H1 (cell line): ENCODE results near the gene ACTR5. TPM values are rescaled to one million over a fixed set of nuclear protein-coding genes. Genes with fewer than 3 reads are reported as not detected.

Source experiments
- CTCF ChIA-PET: fragments of 300-600 bp; sonication (Branson Sonifier 250); formaldehyde crosslinking; loops from one replicate; lab custom pipeline; 2021; ENCODE audit not compliant: partially characterized antibody; lab: Charles Lee
- POLR2A ChIA-PET: fragments of 300-600 bp; sonication (Branson Sonifier 250); formaldehyde crosslinking; loops from one replicate; lab custom pipeline; 2021; ENCODE audit warnings: inconsistent platforms; ENCODE audit not compliant: partially characterized antibody; lab: Charles Lee
- DNase-seq, 2 experiments: peaks; one replicate each; pipeline versions ENCODE4 v3.0.0 to v3.0.0-alpha.2; 2010 to 2022; ENCODE audit warnings: low spot score in 2 of 2, low read depth in 1 of 2, mixed read lengths in 1 of 2
- FAIRE-seq: peaks from 2 replicates; lab custom pipeline; 2011; peaks lifted over from hg19 to GRCh38; lab: Jason Lieb, UNC
- H2AFZ ChIP-seq: 2 replicates; pipeline ENCODE4 v1.8.1; 2012; ENCODE audit warnings: low read length, inconsistent platforms
- H2AK5ac ChIP-seq: 2 replicates; pipeline ENCODE4 v1.6.1; 2013; ENCODE audit warnings: low read depth, low read length
- H2BK120ac ChIP-seq: replicated peaks from 2 replicates; pipeline ENCODE3; 2013; ENCODE audit warnings: low read depth, low read length, inconsistent platforms
- H2BK12ac ChIP-seq: 2 replicates; pipeline ENCODE4 v1.6.1; 2013; ENCODE audit warnings: low read depth, low read length
- H2BK15ac ChIP-seq: 2 replicates; pipeline ENCODE4 v1.6.1; 2013; ENCODE audit warnings: low read length
- H2BK20ac ChIP-seq: 2 replicates; pipeline ENCODE4 v1.6.1; 2013; ENCODE audit warnings: low read length
- H2BK5ac ChIP-seq: 2 replicates; pipeline ENCODE4 v1.6.1; 2013; ENCODE audit warnings: low read depth, low read length
- H3K14ac ChIP-seq: 2 replicates; pipeline ENCODE4 v1.6.1; 2013; ENCODE audit warnings: inconsistent platforms; ENCODE audit not compliant: insufficient read length
- H3K18ac ChIP-seq: 2 replicates; pipeline ENCODE4 v1.6.1; 2013; ENCODE audit warnings: low read length; ENCODE audit errors: extremely low read depth
- H3K23ac ChIP-seq: 2 replicates; pipeline ENCODE4 v1.6.1; 2013; ENCODE audit warnings: inconsistent platforms; ENCODE audit not compliant: insufficient read length
- H3K23me2 ChIP-seq: 2 replicates; pipeline ENCODE4 v1.6.1; 2013; ENCODE audit warnings: low read depth, low read length
- H3K27ac ChIP-seq: 2 replicates; pipeline ENCODE4 v1.6.1; 2011; ENCODE audit warnings: low read depth, low read length, inconsistent platforms
- H3K27me3 ChIP-seq, 4 experiments: replicated peaks in 1 of 4; 1 replicate in 1 of 4; 2 replicates in 3 of 4; pipeline versions ENCODE4 v1.6.1 to v1.8.1; 2011 to 2013; ENCODE audit warnings: low read length in 3 of 4, mild to moderate bottlenecking in 3 of 4, inconsistent platforms in 2 of 4, mixed read lengths in 2 of 4, moderate library complexity in 1 of 4; ENCODE audit not compliant: control insufficient read depth in 3 of 4, insufficient read depth in 3 of 4; ENCODE audit errors: extremely low read depth in 1 of 4
- H3K36me3 ChIP-seq, 4 experiments: 2 replicates each; pipeline versions ENCODE4 v1.6.1 to v1.8.1; 2011 to 2013; ENCODE audit warnings: mild to moderate bottlenecking in 4 of 4, low read length in 3 of 4, moderate library complexity in 2 of 4, control low read depth in 1 of 4, inconsistent platforms in 1 of 4; ENCODE audit not compliant: insufficient read depth in 4 of 4, control insufficient read depth in 2 of 4
- H3K4ac ChIP-seq: replicated peaks from 2 replicates; pipeline ENCODE3; 2013; ENCODE audit warnings: low read length, low read depth, mixed read lengths, inconsistent platforms; ENCODE audit not compliant: insufficient read length
- H3K4me1 ChIP-seq, 4 experiments: replicated peaks in 1 of 4; 1 replicate in 1 of 4; 2 replicates in 3 of 4; pipeline versions ENCODE4 v1.6.1 to v1.8.1; 2011 to 2013; ENCODE audit warnings: low read length in 3 of 4, inconsistent platforms in 2 of 4, mixed read lengths in 1 of 4; ENCODE audit not compliant: insufficient read depth in 4 of 4, control insufficient read depth in 3 of 4
- H3K4me2 ChIP-seq, 2 experiments: 2 replicates each; pipeline versions ENCODE4 v1.6.1 to v1.8.1; 2011 to 2013; ENCODE audit warnings: low read depth in 2 of 2, low read length in 2 of 2, control low read depth in 1 of 2, inconsistent platforms in 1 of 2, mild to moderate bottlenecking in 1 of 2; ENCODE audit not compliant: insufficient read depth in 1 of 2
- H3K4me3 ChIP-seq, 4 experiments: fragments of 200-600, 300-600 bp in 1 of 4; sonication (generic), shearing (Covaris generic), sonication (Bioruptor Twin) in 1 of 4; 2 replicates each; pipeline versions ENCODE4 v1.5.1 to v1.8.1; 2011 to 2016; ENCODE audit warnings: low read length in 4 of 4, low read depth in 3 of 4, control low read depth in 2 of 4, inconsistent platforms in 2 of 4, mild to moderate bottlenecking in 2 of 4, mixed read lengths in 1 of 4, moderate library complexity in 1 of 4; ENCODE audit not compliant: insufficient read depth in 2 of 4; ENCODE audit errors: extremely low read depth in 1 of 4
- H3K56ac ChIP-seq: replicated peaks from 2 replicates; pipeline ENCODE3; 2013; ENCODE audit warnings: low read depth, mild to moderate bottlenecking, mixed read lengths, low read length, inconsistent platforms; ENCODE audit not compliant: insufficient read length
- H3K79me1 ChIP-seq: 2 replicates; pipeline ENCODE4 v1.6.1; 2013; ENCODE audit warnings: low read depth, low read length, control low read depth
- H3K79me2 ChIP-seq, 2 experiments: 2 replicates each; pipeline versions ENCODE4 v1.6.1 to v1.8.1; 2012 to 2013; ENCODE audit warnings: low read length in 2 of 2, mild to moderate bottlenecking in 2 of 2, inconsistent platforms in 1 of 2; ENCODE audit not compliant: insufficient read depth in 2 of 2, control insufficient read depth in 1 of 2
- H3K9ac ChIP-seq, 4 experiments: replicated peaks in 1 of 4; 1 replicate in 1 of 4; 2 replicates in 3 of 4; pipeline versions ENCODE4 v1.6.1 to v1.8.1; 2011 to 2013; ENCODE audit warnings: low read depth in 3 of 4, low read length in 3 of 4, control low read depth in 2 of 4, mild to moderate bottlenecking in 2 of 4, moderate library complexity in 2 of 4, inconsistent platforms in 1 of 4; ENCODE audit errors: extremely low read depth in 1 of 4
- H3K9me3 ChIP-seq, 2 experiments: 2 replicates each; pipeline versions ENCODE4 v1.6.1 to v1.8.1; 2012 to 2013; ENCODE audit warnings: mild to moderate bottlenecking in 2 of 2, moderate library complexity in 2 of 2, control low read depth in 1 of 2, inconsistent platforms in 1 of 2, low read depth in 1 of 2, low read length in 1 of 2, mixed read lengths in 1 of 2; ENCODE audit not compliant: insufficient read depth in 2 of 2
- H4K20me1 ChIP-seq, 2 experiments: replicated peaks in 1 of 2; 2 replicates each; pipeline versions ENCODE3 to v1.8.1; 2011 to 2013; ENCODE audit warnings: inconsistent platforms in 2 of 2, low read length in 2 of 2, mild to moderate bottlenecking in 1 of 2; ENCODE audit not compliant: insufficient read depth in 2 of 2, control insufficient read depth in 1 of 2
- H4K5ac ChIP-seq: 2 replicates; pipeline ENCODE4 v1.6.1; 2013; ENCODE audit warnings: low read length, low read depth, mixed read lengths, inconsistent platforms; ENCODE audit not compliant: insufficient read length
- H4K8ac ChIP-seq: 2 replicates; pipeline ENCODE4 v1.8.0; 2013; ENCODE audit warnings: mild to moderate bottlenecking, moderate library complexity, low read length, inconsistent platforms; ENCODE audit not compliant: insufficient read depth; ENCODE audit errors: extremely low read depth
- H4K91ac ChIP-seq: replicated peaks from 2 replicates; pipeline ENCODE3; 2013; ENCODE audit warnings: low read length, mixed read lengths, inconsistent platforms; ENCODE audit not compliant: insufficient read length
- CTCF ChIP-seq, 3 experiments: IDR thresholded peaks; 1 replicate in 2 of 3; 2 replicates in 1 of 3; pipeline versions ENCODE4 v1.5.1 to v1.6.1; 2011; ENCODE audit warnings: low read length in 3 of 3, mild to moderate bottlenecking in 3 of 3, inconsistent platforms in 2 of 3, low read depth in 1 of 3, moderate library complexity in 1 of 3; ENCODE audit not compliant: insufficient read depth in 1 of 3; ENCODE audit errors: control extremely low read depth in 1 of 3
- E2F6 ChIP-seq: IDR thresholded peaks from 2 replicates; pipeline ENCODE4 v1.6.1; 2012; ENCODE audit warnings: inconsistent platforms
- EZH2 ChIP-seq: fragments of 200-600 bp; sonication (generic); IDR thresholded peaks from 2 replicates; pipeline ENCODE4 v1.7.1; 2012; ENCODE audit warnings: low read depth, mild to moderate bottlenecking, moderate library complexity, low read length, inconsistent platforms; ENCODE audit not compliant: severe bottlenecking
- HDAC2 ChIP-seq, 2 experiments: fragments of 300-600 bp in 1 of 2; sonication (generic) in 1 of 2; IDR thresholded peaks; 2 replicates each; pipeline ENCODE4 v1.6.1; 2011 to 2012; ENCODE audit warnings: low read depth in 2 of 2, low read length in 2 of 2, mild to moderate bottlenecking in 2 of 2, moderate library complexity in 2 of 2, borderline replicate concordance in 1 of 2, inconsistent platforms in 1 of 2
- MAX ChIP-seq: IDR thresholded peaks from 2 replicates; pipeline ENCODE4 v1.6.1; 2012; ENCODE audit warnings: inconsistent platforms
- WGBS, 2 experiments: shearing (Covaris generic) in 1 of 2; methylation state at CpG; one replicate each; pipeline versions ENCODE4 v1.1.6 to v1.1.7; 2013 to 2015; ENCODE audit warnings: low lambda C conversion rate in 2 of 2, mixed read lengths in 2 of 2, inconsistent platforms in 1 of 2, low coverage in 1 of 2, missing lambda C conversion rate in 1 of 2; ENCODE audit not compliant: insufficient replicate concordance in 2 of 2, insufficient coverage in 1 of 2, insufficient read length in 1 of 2; ENCODE audit errors: extremely low coverage in 1 of 2, missing lambda C conversion rate in 1 of 2; 5-methylcytosine and 5-hydroxymethylcytosine counted together
- polyA plus RNA-seq, 7 experiments: library from polyadenylated mRNA; depleted of rRNA in 3 of 7; stranded (reverse) in 5 of 7; unstranded in 2 of 7; fragments of >200 nt in 5 of 7; fragments of 200-250 nt in 2 of 7; gene quantifications; 1 replicate in 5 of 7; 2 replicates in 1 of 7; 4 replicates in 1 of 7; pipeline versions ENCODE4 v1.2.1 to v1.2.3, GENCODE V29; 2011 to 2013; ENCODE audit warnings: missing spikeins in 2 of 7, mixed read lengths in 2 of 7
- total RNA-seq: library from RNA; stranded (reverse); fragmentation: NEBNext Ultra II Directional; extraction: Animal tissue kit (Norgen Biotek cat#: 25700); gene quantifications from 2 replicates; pipeline ENCODE4 v1.2.1, GENCODE V29; 2021

ACTR5 gene
- total and polyA plus RNA-seq, 2 of the 8 experiments (the other 6 are each of a cell fraction or from before 2014, with no cell fraction given): 10.4 to 14.4 TPM

- Histone ChIP-seq H3K27me3 (peaks cover 4 to 25% (median 17%) of the 10 kb centered on the region in 4 experiments; a peak in 6 of 7 replicates), H3K23me2 (peaks cover 18% of the 10 kb centered on the region; the same call in 1 of the 2 replicates), H3K27ac (no peak overlapping the region), H2BK15ac (no peak overlapping the region), H2BK20ac (no peak overlapping the region), H3K4me3 (peak overlapping the region; percentile 62 to 87 (median 63)), H3K79me2 (no peaks in the 10 kb centered on the region), H2BK12ac (no peak overlapping the region), H2AK5ac (no peak overlapping the region), H3K9ac (peak overlapping the region in 2 of 4 experiments; percentile 20 to 37; a peak in 3 of 7 replicates), H4K91ac (peak overlapping the region; percentile 9), H3K4ac (no peak overlapping the region), H3K56ac (no peak overlapping the region), H2BK120ac (no peak overlapping the region), H2AFZ (no peak overlapping the region; the same call in 1 of the 2 replicates), H2BK5ac (no peak overlapping the region), H3K36me3 (no peaks in the 10 kb centered on the region), H3K23ac (no peak overlapping the region), H4K5ac (no peak overlapping the region), H3K79me1 (no peaks in the 10 kb centered on the region; the same call in 1 of the 2 replicates), H4K20me1 (peaks cover 0 to 2% of the 10 kb centered on the region in 2 experiments), H3K14ac (no peak overlapping the region), H4K8ac (peak overlapping the region; percentile 46; the same call in 1 of the 2 replicates), H3K18ac (peak overlapping the region; percentile 60), H3K4me1 (peaks cover 13 to 18% (median 15%) of the 10 kb centered on the region in 4 experiments), H3K9me3 (no peaks in the 10 kb centered on the region), H3K4me2 (peak overlapping the region; percentile 83 to 87)
- FAIRE-seq (no peak), DNase-seq (peak in 1 of 2 experiments; percentile 74)
- CTCF ChIA-PET: interaction anchor here (0.6 to 4.3 kb wide), 17 partner anchors 10 to 123 kb away, joined by 3 to 18 read pairs (median 5); partner anchors contain the start of gene FAM83D
- POLR2A ChIA-PET: interaction anchor here (0.7 to 2.8 kb wide), 17 partner anchors 10 to 156 kb away, joined by 3 to 18 read pairs (median 4); partner anchors contain the start of genes ACTR5, DHX35 and FAM83D
- whole genome bisulfite sequencing, 2 experiments: 3% methylated on average over 37 of the region's 81 CpGs; no CpG with 5 or more reads in 1 of the 2 experiments
- peak in 2 of 3 experiments; percentile 4 to 19; a peak in 2 of 4 replicates for TF ChIP-seq CTCF (IDR thresholded peaks at IDR 0.05; ENCODE audit: control extremely low read depth in 1 of 3, insufficient read depth in 1 of 3, low read depth in 1 of 3, low read length in 3 of 3)
- TF ChIP-seq E2F6: 0 out of 2 replicates have a peak, but pooled peaks have one; percentile 27
- peak; percentile 5; the same call in 1 of the 2 replicates for TF ChIP-seq MAX
- TF ChIP-seq EZH2: peak; percentile 14
- 0 out of 4 replicates have a peak, but pooled peaks of 1 of the 2 experiments have one; percentile 46 for TF ChIP-seq HDAC2 (IDR thresholded peaks at IDR 0.05; ENCODE audit: borderline replicate concordance in 1 of 2, low read depth in 2 of 2, low read length in 2 of 2)
These were observed 57.9 kb downstream of the ACTR5 start for GRCh38 chr20:38805958-38806854.
